ENCODE data around the gene CIDEC. TPM values are rescaled to one million over a fixed set of nuclear protein-coding genes. Genes with fewer than 3 reads are reported as not detected.
"Not testable (repeated sequence)": the region's sequence is repeated elsewhere in the genome, so short reads cannot be mapped to it uniquely, and the experiment has no call there.

CIDEC gene
- total and polyA plus RNA-seq, 2 donors from 2014 or later: not detected

- Histone ChIP-seq H3K4me3 (ENCODE audit: low read length in 3 of 3) (no peak overlapping the region), H3K27me3 (ENCODE audit: control insufficient read depth, insufficient read depth, low read length) (no peaks in the 10 kb centered on the region), H3K4me1 (ENCODE audit: control insufficient read depth in 2 of 3, insufficient read depth in 2 of 3, low read depth in 1 of 3, low read length in 3 of 3) (peaks cover 6 to 40% (median 24%) of the 10 kb centered on the region in 3 donors), H3K9me3 (ENCODE audit: control insufficient read depth in 2 of 3, insufficient read depth in 1 of 3, low read length in 3 of 3) (no peaks in the 10 kb centered on the region), H3K36me3 (ENCODE audit: control insufficient read depth in 2 of 3, insufficient read depth in 3 of 3, low read length in 3 of 3) (no peaks in the 10 kb centered on the region), H3K27ac (ENCODE audit: low read depth in 2 of 2, low read length in 2 of 2) (no peak overlapping the region), H3K9ac (ENCODE audit: low read length in 3 of 3) (no peak overlapping the region)
- TF ChIP-seq CTCF (IDR thresholded peaks at IDR 0.05; ENCODE audit: borderline replicate concordance, extremely low read depth, insufficient read depth): no peak
- FAIRE-seq (no peak), DNase-seq (no peak)
- intact Hi-C loops (cut with DNase I): no loop called here
These were observed 21.9 kb upstream of the CIDEC start for GRCh38 chr3:9901967-9902366.

DNA sequence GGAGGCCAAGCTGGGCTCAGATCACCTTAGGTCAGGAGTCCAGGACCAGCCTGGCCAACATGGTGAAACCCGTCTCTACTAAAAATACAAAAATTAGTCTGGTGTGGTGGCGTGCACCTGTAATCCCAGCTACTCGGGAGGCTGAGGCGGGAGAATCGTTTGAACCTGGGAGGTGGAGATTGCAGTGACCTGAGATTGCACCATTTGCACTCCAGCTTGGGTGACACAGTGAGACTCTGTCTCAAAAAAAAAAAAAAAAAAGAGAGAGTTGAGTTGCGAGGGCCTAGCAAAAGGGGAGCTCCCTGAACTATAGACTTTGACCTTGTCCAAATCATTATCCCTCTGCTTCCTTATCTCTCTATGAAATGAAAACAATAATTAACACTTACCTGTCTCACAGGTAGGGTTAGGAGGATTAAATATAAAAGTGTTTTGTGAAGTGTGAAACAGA lies 20.9 kb upstream of the CIDEC start:
- FAIRE-seq; intact Hi-C loops (cut with DNase I); H3K27ac ChIP-seq (ENCODE audit: low read depth in 2 of 2, low read length in 2 of 2); H3K9ac ChIP-seq (ENCODE audit: low read length in 3 of 3); H3K9me3 ChIP-seq (ENCODE audit: control insufficient read depth in 2 of 3, insufficient read depth in 1 of 3, low read length in 3 of 3); H3K4me3 ChIP-seq (ENCODE audit: low read length in 3 of 3); DNase-seq; H3K27me3 ChIP-seq (ENCODE audit: control insufficient read depth, insufficient read depth, low read length); H3K36me3 ChIP-seq (ENCODE audit: control insufficient read depth in 2 of 3, insufficient read depth in 3 of 3, low read length in 3 of 3): not testable (repeated sequence)
- peaks cover 6 to 40% (median 34%) of the 10 kb centered on the region in 3 donors for H3K4me1 ChIP-seq (ENCODE audit: control insufficient read depth in 2 of 3, insufficient read depth in 2 of 3, low read depth in 1 of 3, low read length in 3 of 3)

DNA sequence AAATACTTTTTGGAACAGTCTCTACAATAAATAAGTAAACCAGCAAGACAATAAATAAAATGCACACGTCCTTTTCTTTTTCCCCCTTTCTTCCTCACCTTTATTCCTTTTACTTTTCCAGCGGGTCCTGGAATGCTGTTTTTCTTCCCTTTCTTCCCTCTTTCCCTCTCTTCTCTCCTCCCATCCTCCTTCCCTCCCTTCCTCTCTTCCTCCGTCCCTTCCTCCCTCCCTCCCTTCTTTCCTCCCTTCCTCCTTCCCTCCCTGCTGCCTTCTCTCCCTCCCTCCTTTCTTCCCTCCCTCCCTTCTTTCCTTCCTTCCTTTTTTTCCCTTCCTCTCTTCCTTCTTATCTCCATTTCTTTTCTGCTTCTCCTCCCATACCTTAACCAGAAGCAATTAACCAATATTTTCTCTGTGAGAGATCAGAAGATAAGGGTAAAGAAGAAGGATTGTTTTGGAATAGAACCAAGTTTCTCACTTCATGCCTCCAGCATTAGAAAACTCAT lies 19.3 kb upstream of the CIDEC start:
- Histone ChIP-seq H3K27me3 (ENCODE audit: control insufficient read depth, insufficient read depth, low read length) (no peaks in the 10 kb centered on the region), H3K36me3 (ENCODE audit: control insufficient read depth in 2 of 3, insufficient read depth in 3 of 3, low read length in 3 of 3) (no peaks in the 10 kb centered on the region), H3K9me3 (ENCODE audit: control insufficient read depth in 2 of 3, insufficient read depth in 1 of 3, low read length in 3 of 3) (no peaks in the 10 kb centered on the region), H3K4me3 (ENCODE audit: low read length in 3 of 3) (no peak overlapping the region), H3K27ac (ENCODE audit: low read depth in 2 of 2, low read length in 2 of 2) (no peak overlapping the region), H3K4me1 (ENCODE audit: control insufficient read depth in 2 of 3, insufficient read depth in 2 of 3, low read depth in 1 of 3, low read length in 3 of 3) (peaks cover 6 to 40% (median 34%) of the 10 kb centered on the region in 3 donors), H3K9ac (ENCODE audit: low read length in 3 of 3) (no peak overlapping the region)
- intact Hi-C loops (cut with DNase I): no loop called here
- TF ChIP-seq CTCF (IDR thresholded peaks at IDR 0.05; ENCODE audit: borderline replicate concordance, extremely low read depth, insufficient read depth): no peak
- no peak for DNase-seq
- no peak for FAIRE-seq

DNA sequence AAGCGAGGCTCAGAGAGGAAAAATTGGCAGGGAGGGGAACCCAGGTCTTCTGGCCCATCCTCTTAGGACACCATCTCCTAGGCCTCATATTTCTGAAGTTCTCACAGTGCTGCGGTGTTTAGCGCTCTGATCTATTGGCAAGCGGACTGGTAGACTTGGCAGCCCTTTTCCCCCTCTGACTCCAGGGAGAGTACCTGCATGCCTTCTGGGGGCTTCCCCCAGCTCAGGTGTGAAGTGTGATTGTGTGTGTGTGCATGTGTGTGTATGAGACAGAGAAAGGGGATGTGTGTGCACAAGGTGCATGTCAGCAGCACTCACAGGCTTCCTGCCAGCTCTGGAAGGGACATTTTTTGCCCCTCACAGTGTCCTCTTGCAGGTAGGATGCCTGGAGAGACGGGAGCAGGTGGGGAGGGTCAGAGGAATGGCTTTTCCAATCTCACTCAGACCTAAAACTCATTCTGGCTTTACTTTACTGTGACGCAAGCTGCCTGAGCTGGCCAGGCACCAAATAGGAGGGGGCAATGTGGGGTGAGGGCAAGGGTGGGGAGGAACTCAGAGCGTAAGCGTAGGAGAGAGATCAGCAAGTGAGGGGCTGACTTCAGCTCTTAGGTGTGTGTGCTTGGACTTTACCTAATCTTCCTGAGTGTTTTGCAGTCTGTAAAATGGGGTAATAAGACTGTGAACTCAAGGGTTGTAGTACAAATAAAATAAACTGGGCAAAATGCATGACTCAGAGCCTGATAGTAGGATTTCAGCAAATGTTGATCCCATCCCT lies 18.6 kb upstream of the CIDEC start:
- H3K27ac ChIP-seq (ENCODE audit: low read depth in 2 of 2, low read length in 2 of 2): peak overlapping the region; percentile 71 to 77
- no peaks in the 10 kb centered on the region for H3K36me3 ChIP-seq (ENCODE audit: control insufficient read depth in 2 of 3, insufficient read depth in 3 of 3, low read length in 3 of 3)
- H3K4me3 ChIP-seq (ENCODE audit: low read length in 3 of 3): no peak overlapping the region
- H3K27me3 ChIP-seq (ENCODE audit: control insufficient read depth, insufficient read depth, low read length): no peaks in the 10 kb centered on the region
- FAIRE-seq (no peak), DNase-seq (peak in 1 of 5 donors; percentile 31)
- intact Hi-C loops (cut with DNase I): no loop called here
- peaks cover 6 to 40% (median 40%) of the 10 kb centered on the region in 3 donors for H3K4me1 ChIP-seq (ENCODE audit: control insufficient read depth in 2 of 3, insufficient read depth in 2 of 3, low read depth in 1 of 3, low read length in 3 of 3)
- no peaks in the 10 kb centered on the region for H3K9me3 ChIP-seq (ENCODE audit: control insufficient read depth in 2 of 3, insufficient read depth in 1 of 3, low read length in 3 of 3)
- TF ChIP-seq CTCF (IDR thresholded peaks at IDR 0.05; ENCODE audit: borderline replicate concordance, extremely low read depth, insufficient read depth): no peak
- H3K9ac ChIP-seq (ENCODE audit: low read length in 3 of 3): peak overlapping the region in 1 of 3 donors; percentile 19
